ENCODE data around the gene TNNI3.

GRCh38 chr19:55116859-55117662 is 40.5 kb downstream of the TNNI3 start, which contains the start of gene PPP1R12C:
- TF ChIP-seq POLR2AphosphoS5 (IDR thresholded peaks at IDR 0.05; ENCODE audit: low read depth, low read length) (no peak), SPI1 (IDR thresholded peaks at IDR 0.05; ENCODE audit: low read depth, low read length) (no peak), PAX5 (IDR thresholded peaks at IDR 0.05; ENCODE audit: insufficient read depth, low read length, severe bottlenecking) (no peak), POLR2A (IDR thresholded peaks at IDR 0.05; ENCODE audit: low read depth, low read length) (no peak), TAF1 (IDR thresholded peaks at IDR 0.05; ENCODE audit: low read depth, low read length) (no peak)

Data from GM12891 (cell line).